Natural killer cell (primary cell): ENCODE results near the gene IGFBP2. TPM values are rescaled to one million over a fixed set of nuclear protein-coding genes. Genes with fewer than 3 reads are reported as not detected.

Source experiments
- ATAC-seq, 3 donors: fragments of 150-1000 bp in 2 of 3; fragments of 200-7000 bp in 1 of 3; cut with Tn5 transposase; 1 replicate in 1 of 3; 2 replicates in 2 of 3; pipeline ENCODE4 v1.10.0; 2021; ENCODE audit warnings: mild to moderate bottlenecking in 2 of 3, moderate library complexity in 2 of 3
- DNase-seq, 2 donors: peaks; one replicate each; pipeline versions ENCODE4 v3.0.0 to v3.0.0-alpha.2; 2013 to 2021; ENCODE audit warnings: mixed read lengths in 1 of 2
- H3K27ac ChIP-seq: one replicate; pipeline ENCODE4 v1.5.1; 2013; ENCODE audit warnings: mild to moderate bottlenecking, low read length
- H3K27me3 ChIP-seq: one replicate; pipeline ENCODE4 v1.6.1; 2013; ENCODE audit warnings: low read length; ENCODE audit not compliant: control insufficient read depth, insufficient read depth
- H3K36me3 ChIP-seq: one replicate; pipeline ENCODE4 v1.6.1; 2013; ENCODE audit warnings: low read length; ENCODE audit not compliant: control insufficient read depth, insufficient read depth
- H3K4me1 ChIP-seq: one replicate; pipeline ENCODE4 v1.6.1; 2013; ENCODE audit warnings: low read length; ENCODE audit not compliant: control insufficient read depth, insufficient read depth
- H3K4me3 ChIP-seq: one replicate; pipeline ENCODE4 v1.5.1; 2013; ENCODE audit warnings: low read length
- H3K9me3 ChIP-seq: one replicate; pipeline ENCODE4 v1.6.1; 2013; ENCODE audit warnings: low read length; ENCODE audit not compliant: control insufficient read depth, insufficient read depth
- H3K27ac Mint-ChIP-seq, 2 donors: one replicate each; pipeline ENCODE4 v1.8.0; 2022; ENCODE audit warnings: mild to moderate bottlenecking in 2 of 2, mixed read lengths in 2 of 2, moderate library complexity in 1 of 2
- H3K27me3 Mint-ChIP-seq, 2 donors: one replicate each; pipeline ENCODE4 v1.8.0; 2022; ENCODE audit warnings: low read depth in 2 of 2, mixed read lengths in 2 of 2
- H3K36me3 Mint-ChIP-seq: one replicate; pipeline ENCODE4 v1.8.0; 2022; ENCODE audit warnings: mixed read lengths
- H3K4me1 Mint-ChIP-seq, 2 donors: one replicate each; pipeline ENCODE4 v1.8.0; 2022; ENCODE audit warnings: mixed read lengths in 2 of 2
- H3K4me3 Mint-ChIP-seq: one replicate; pipeline ENCODE4 v1.8.0; 2022; ENCODE audit warnings: mild to moderate bottlenecking, moderate library complexity, mixed read lengths
- H3K9me3 Mint-ChIP-seq, 2 donors: one replicate each; pipeline ENCODE4 v1.8.0; 2022; ENCODE audit warnings: mixed read lengths in 2 of 2
- CTCF ChIP-seq: fragments of 200-600 bp; IDR thresholded peaks from one replicate; pipeline ENCODE4 v1.8.0; 2022; ENCODE audit warnings: antibody characterized with exemption
- WGBS: methylation state at CpG from one replicate; pipeline ENCODE4 v1.1.7; 2013; ENCODE audit warnings: missing lambda C conversion rate; ENCODE audit not compliant: insufficient coverage; 5-methylcytosine and 5-hydroxymethylcytosine counted together
- intact Hi-C: fragments of 100-400 bp; cut with micrococcal nuclease; formaldehyde crosslinking; loops from one replicate; pipeline ENCODE4 v1.14.2; 2022
- total RNA-seq, 4 donors: library from RNA; stranded (reverse); fragments of 120-200 nt in 1 of 4; gene quantifications; one replicate each; pipeline versions ENCODE4 v1.2.3 to v1.2.4, GENCODE V29; 2013 to 2022

The IGFBP2 gene
- total RNA-seq, 3 donors from 2014 or later (not counting 1 experiment from before 2014, with no cell fraction given): 0.21 TPM; not detected in 2

- H3K4me1 ChIP-seq: no peaks in the 10 kb centered on the region
- H3K27me3 ChIP-seq: no peaks in the 10 kb centered on the region
- H3K36me3 ChIP-seq: no peaks in the 10 kb centered on the region
- WGBS: 88% methylated on average over 9 of the region's 9 CpGs
- no peaks in the 10 kb centered on the region for H3K4me1 Mint-ChIP-seq
- DNase-seq (no peak), ATAC-seq (no peak)
- H3K4me3 ChIP-seq: no peak overlapping the region
- no peak for TF ChIP-seq CTCF
- intact Hi-C loops: no loop called here
- H3K9me3 ChIP-seq: no peaks in the 10 kb centered on the region
- no peak overlapping the region for H3K27ac Mint-ChIP-seq
- H3K27ac ChIP-seq: no peak overlapping the region
- peaks cover 27 to 29% of the 10 kb centered on the region in 2 donors for H3K27me3 Mint-ChIP-seq
- no peaks in the 10 kb centered on the region for H3K36me3 Mint-ChIP-seq
- H3K4me3 Mint-ChIP-seq: no peak overlapping the region
- no peaks in the 10 kb centered on the region for H3K9me3 Mint-ChIP-seq
These were observed 41.2 kb downstream of the IGFBP2 start for GRCh38 chr2:216674376-216674775.

- Mint-ChIP-seq H3K9me3 (no peaks in the 10 kb centered on the region), H3K36me3 (no peaks in the 10 kb centered on the region), H3K27ac (no peak overlapping the region), H3K4me1 (no peaks in the 10 kb centered on the region), H3K27me3 (peaks cover 21 to 30% of the 10 kb centered on the region in 2 donors), H3K4me3 (no peak overlapping the region)
- Histone ChIP-seq H3K4me3 (no peak overlapping the region), H3K4me1 (no peaks in the 10 kb centered on the region), H3K27ac (no peak overlapping the region), H3K9me3 (no peaks in the 10 kb centered on the region), H3K27me3 (no peaks in the 10 kb centered on the region), H3K36me3 (no peaks in the 10 kb centered on the region)
- WGBS: 91% methylated on average over 16 of the region's 17 CpGs
- no peak for DNase-seq
- TF ChIP-seq CTCF: no peak
- no peak for ATAC-seq
- intact Hi-C loops: no loop called here
These were observed 43.4 kb downstream of the IGFBP2 start for GRCh38 chr2:216676630-216677029.

- Histone ChIP-seq H3K4me1 (no peaks in the 10 kb centered on the region), H3K27ac (no peak overlapping the region), H3K4me3 (no peak overlapping the region), H3K9me3 (no peaks in the 10 kb centered on the region), H3K36me3 (no peaks in the 10 kb centered on the region), H3K27me3 (no peaks in the 10 kb centered on the region)
- intact Hi-C loops: no loop called here
- H3K4me1 Mint-ChIP-seq: peaks cover 6% of the 10 kb centered on the region in 2 donors
- H3K9me3 Mint-ChIP-seq: no peaks in the 10 kb centered on the region
- WGBS: 86% methylated on average over 9 of the region's 9 CpGs
- no peak for DNase-seq
- no peaks in the 10 kb centered on the region for H3K36me3 Mint-ChIP-seq
- H3K4me3 Mint-ChIP-seq: no peak overlapping the region
- TF ChIP-seq CTCF: no peak
- peaks cover 24 to 35% of the 10 kb centered on the region in 2 donors for H3K27me3 Mint-ChIP-seq
- no peak overlapping the region for H3K27ac Mint-ChIP-seq
- no peak for ATAC-seq
These were observed 44.3 kb downstream of the IGFBP2 start for GRCh38 chr2:216677439-216678097.

GRCh38 chr2:216678098-216678465 lies 44.9 kb downstream of the IGFBP2 start:
- WGBS: 93% methylated on average over 12 of the region's 12 CpGs
- Histone ChIP-seq H3K4me3 (no peak overlapping the region), H3K27me3 (no peaks in the 10 kb centered on the region), H3K27ac (no peak overlapping the region), H3K9me3 (no peaks in the 10 kb centered on the region), H3K36me3 (no peaks in the 10 kb centered on the region), H3K4me1 (no peaks in the 10 kb centered on the region)
- Mint-ChIP-seq H3K4me3 (no peak overlapping the region), H3K27me3 (peaks cover 23 to 35% of the 10 kb centered on the region in 2 donors), H3K27ac (no peak overlapping the region), H3K9me3 (no peaks in the 10 kb centered on the region), H3K36me3 (no peaks in the 10 kb centered on the region), H3K4me1 (peaks cover 6% of the 10 kb centered on the region in 2 donors)
- no peak for DNase-seq
- no peak for TF ChIP-seq CTCF
- intact Hi-C loops: no loop called here
- no peak for ATAC-seq
